Large intestine (tissue), 3 donors: Measurements from ENCODE around the gene FBXW4. TPM values are rescaled to one million over a fixed set of nuclear protein-coding genes. Genes with fewer than 3 reads are reported as not detected.
"Not testable (repeated sequence)": the region's sequence is repeated elsewhere in the genome, so short reads cannot be mapped to it uniquely, and the experiment has no call there.

Experiments
- DNase-seq, 2 donors: peaks; one replicate each; pipeline versions ENCODE4 v3.0.0 to v3.0.0-alpha.2; 2013
- H3K27ac ChIP-seq: one replicate; pipeline ENCODE4 v1.5.1; 2013; ENCODE audit warnings: low read length
- H3K27me3 ChIP-seq: 2 replicates; pipeline ENCODE4 v1.6.1; 2013; ENCODE audit warnings: low read length; ENCODE audit not compliant: control insufficient read depth, insufficient read depth
- H3K36me3 ChIP-seq: 2 replicates; pipeline ENCODE4 v1.6.1; 2013; ENCODE audit warnings: low read length; ENCODE audit not compliant: control insufficient read depth, insufficient read depth
- H3K4me1 ChIP-seq: one replicate; pipeline ENCODE4 v1.6.1; 2013; ENCODE audit warnings: low read length; ENCODE audit not compliant: control insufficient read depth, insufficient read depth
- H3K4me3 ChIP-seq: one replicate; pipeline ENCODE4 v1.5.1; 2013; ENCODE audit warnings: low read length
- H3K9me3 ChIP-seq: one replicate; pipeline ENCODE4 v1.6.1; 2013; ENCODE audit warnings: mild to moderate bottlenecking, low read depth, low read length, moderate library complexity; ENCODE audit not compliant: control insufficient read depth
- WGBS: methylation state at CpG from one replicate; pipeline ENCODE4 v1.1.5; 2013; ENCODE audit warnings: low lambda C conversion rate; ENCODE audit not compliant: insufficient coverage; 5-methylcytosine and 5-hydroxymethylcytosine counted together
- polyA plus RNA-seq: library from polyadenylated mRNA; unstranded; fragments of 120-200 nt; gene quantifications from one replicate; pipeline ENCODE4 v1.2.1, GENCODE V29; 2013

FBXW4 gene
- polyA plus RNA-seq, 1 donor: 45.7 TPM

- H3K27me3 ChIP-seq: no peaks in the 10 kb centered on the region
- no peak for DNase-seq
- H3K27ac ChIP-seq: no peak overlapping the region
- no peaks in the 10 kb centered on the region for H3K9me3 ChIP-seq
- H3K4me3 ChIP-seq: no peak overlapping the region
- no peaks in the 10 kb centered on the region for H3K4me1 ChIP-seq
- H3K36me3 ChIP-seq: peaks cover 76% of the 10 kb centered on the region
- 100% methylated on average over 1 of the region's 16 CpGs for WGBS
These were observed 83.7 kb downstream of the FBXW4 start for GRCh38 chr10:101611096-101611905.

- DNase-seq: peak; percentile 21 to 22
- Histone ChIP-seq H3K27ac (peak overlapping the region; percentile 20), H3K27me3 (no peaks in the 10 kb centered on the region), H3K36me3 (peaks cover 81% of the 10 kb centered on the region), H3K4me3 (no peak overlapping the region), H3K9me3 (no peaks in the 10 kb centered on the region), H3K4me1 (no peaks in the 10 kb centered on the region)
- no CpG with 5 or more reads among the region's 4 CpGs for WGBS
These were observed 85.5 kb downstream of the FBXW4 start for GRCh38 chr10:101609481-101609880.

- Histone ChIP-seq H3K4me1 (peaks cover 4% of the 10 kb centered on the region), H3K36me3 (peaks cover 69% of the 10 kb centered on the region)
These were observed 87.8 kb downstream of the FBXW4 start for GRCh38 chr10:101607124-101607523.

GRCh38 chr10:101602761-101603398 is 92.1 kb downstream of the FBXW4 start:
- Histone ChIP-seq H3K9me3 (no peaks in the 10 kb centered on the region), H3K27ac (no peak overlapping the region), H3K36me3 (peaks cover 32% of the 10 kb centered on the region), H3K4me1 (peaks cover 4% of the 10 kb centered on the region), H3K27me3 (no peaks in the 10 kb centered on the region), H3K4me3 (no peak overlapping the region)
- WGBS: 71% methylated on average over 3 of the region's 6 CpGs
- DNase-seq: peak; percentile 47 to 57

More at GRCh38 chr10:101607124-101607523, 87.8 kb downstream of the FBXW4 start:
- no peak overlapping the region for H3K4me3 ChIP-seq
- no peak overlapping the region for H3K27ac ChIP-seq
- no peaks in the 10 kb centered on the region for H3K9me3 ChIP-seq
- no peak for DNase-seq
- WGBS: no CpG with 5 or more reads among the region's 2 CpGs
- H3K27me3 ChIP-seq: no peaks in the 10 kb centered on the region

GRCh38 chr10:101601541-101601940 is 93.4 kb downstream of the FBXW4 start:
- no peak for DNase-seq
- Histone ChIP-seq H3K9me3 (no peaks in the 10 kb centered on the region), H3K27ac (no peak overlapping the region), H3K4me1 (peaks cover 4% of the 10 kb centered on the region), H3K36me3 (peaks cover 24% of the 10 kb centered on the region), H3K4me3 (no peak overlapping the region), H3K27me3 (no peaks in the 10 kb centered on the region)
- no CpG with 5 or more reads among the region's 1 CpG for WGBS

GRCh38 chr10:101597091-101597900 is 97.7 kb downstream of the FBXW4 start:
- H3K4me3 ChIP-seq: no peak overlapping the region
- H3K36me3 ChIP-seq: peaks cover 2% of the 10 kb centered on the region
- H3K27ac ChIP-seq: no peak overlapping the region
- no peak for DNase-seq
- H3K27me3 ChIP-seq: no peaks in the 10 kb centered on the region
- H3K4me1 ChIP-seq: no peaks in the 10 kb centered on the region
- no CpG with 5 or more reads among the region's 14 CpGs for WGBS
- no peaks in the 10 kb centered on the region for H3K9me3 ChIP-seq

GRCh38 chr10:101595591-101596433 is 99.2 kb downstream of the FBXW4 start:
- H3K27me3 ChIP-seq: no peaks in the 10 kb centered on the region
- no peaks in the 10 kb centered on the region for H3K36me3 ChIP-seq
- no peaks in the 10 kb centered on the region for H3K9me3 ChIP-seq
- DNase-seq: no peak
- no peaks in the 10 kb centered on the region for H3K4me1 ChIP-seq
- no peak overlapping the region for H3K27ac ChIP-seq
- WGBS: 72% methylated on average over 3 of the region's 13 CpGs
- H3K4me3 ChIP-seq: no peak overlapping the region

GRCh38 chr10:101593331-101593730 is 101.6 kb downstream of the FBXW4 start:
- H3K9me3 ChIP-seq, H3K4me1 ChIP-seq, H3K36me3 ChIP-seq, DNase-seq, H3K27ac ChIP-seq, H3K4me3 ChIP-seq, H3K27me3 ChIP-seq: not testable (repeated sequence)
- no CpG with 5 or more reads among the region's 2 CpGs for WGBS

- peak in 1 of 2 donors; percentile 45 for DNase-seq
- WGBS: no CpG with 5 or more reads among the region's 5 CpGs
- Histone ChIP-seq H3K9me3 (no peaks in the 10 kb centered on the region), H3K27ac (no peak overlapping the region), H3K27me3 (no peaks in the 10 kb centered on the region), H3K36me3 (peaks cover 12% of the 10 kb centered on the region), H3K4me3 (peak overlapping the region; percentile 98), H3K4me1 (peaks cover 11% of the 10 kb centered on the region)
These were observed 106.1 kb downstream of the FBXW4 start for GRCh38 chr10:101588879-101589278.
